Adrenal gland (tissue), 12 donors: ENCODE measurements around the gene RFPL1. TPM values are rescaled to one million over a fixed set of nuclear protein-coding genes. Genes with fewer than 3 reads are reported as not detected.

Experiments used
- DNase-seq, 7 donors: peaks; one replicate each; pipeline ENCODE4 v3.0.0-alpha.2; 2019 to 2020
- H3K27ac ChIP-seq, 5 donors: fragments of 200-600 bp; sonication (generic) in 4 of 5; 1 replicate in 3 of 5; 2 replicates in 2 of 5; pipeline versions ENCODE4 v1.5.1 to v1.8.0; 2016 to 2020; ENCODE audit warnings: mild to moderate bottlenecking in 1 of 5
- H3K27me3 ChIP-seq: fragments of 200-600 bp; 2 replicates; pipeline ENCODE4 v1.8.0; 2021
- H3K36me3 ChIP-seq, 2 donors: fragments of 200-600 bp; replicated peaks in 1 of 2; 1 replicate in 1 of 2; 2 replicates in 1 of 2; pipeline versions ENCODE4 v1.5.1 to v1.8.0; 2018 to 2022
- H3K4me1 ChIP-seq, 2 donors: fragments of 200-600 bp; replicated peaks in 1 of 2; 1 replicate in 1 of 2; 2 replicates in 1 of 2; pipeline versions ENCODE4 v1.5.1 to v1.8.0; 2018 to 2021
- H3K4me3 ChIP-seq, 4 donors: fragments of 200-600 bp; sonication (generic) in 3 of 4; one replicate each; pipeline ENCODE4 v1.5.1; 2016 to 2018
- H3K9me3 ChIP-seq, 3 donors: fragments of 200-600 bp; sonication (generic) in 1 of 3; replicated peaks in 1 of 3; 1 replicate in 2 of 3; 2 replicates in 1 of 3; pipeline versions ENCODE4 v1.5.1 to v1.8.0; 2016 to 2021
- CTCF ChIP-seq, 6 experiments: fragments of 450-650 bp in 4 of 6; fragments of 200-600 bp in 2 of 6; sonication (generic) in 1 of 6; IDR thresholded peaks; 1 replicate in 5 of 6; 2 replicates in 1 of 6; pipeline versions ENCODE4 v1.5.1 to v1.8.0; 2016 to 2021; ENCODE audit warnings: antibody characterized with exemption in 6 of 6, mild to moderate bottlenecking in 2 of 6, moderate library complexity in 1 of 6
- POLR2A ChIP-seq, 2 donors: fragments of 450-650 bp; IDR thresholded peaks; one replicate each; pipeline ENCODE4 v1.6.1; 2017; ENCODE audit warnings: antibody characterized with exemption in 2 of 2, mild to moderate bottlenecking in 2 of 2, moderate library complexity in 1 of 2
- WGBS, 4 donors: extraction: QIAGEN DNeasy Blood & Tissue Kit in 2 of 4; methylation state at CpG; one replicate each; pipeline versions ENCODE4 v1.1.5 to v1.1.7; 2013 to 2017; 5-methylcytosine and 5-hydroxymethylcytosine counted together
- intact Hi-C, 2 donors: fragments of 100-400 bp; cut with DNase I; formaldehyde crosslinking; loops; one replicate each; pipeline versions ENCODE4 v1.14.1 to v1.15.0; 2022 to 2023
- polyA plus RNA-seq, 3 donors: library from polyadenylated mRNA; stranded (reverse); fragments of 200-250 nt in 2 of 3; fragments of 350-450 nt in 1 of 3; fragmentation: Illumina TruSeq in 1 of 3; extraction: RNeasy Lipid Tissue Mini Kit (QIAGEN cat#74804) in 1 of 3; gene quantifications; one replicate each; pipeline ENCODE4 v1.2.3, GENCODE V29; 2013 to 2014
- total RNA-seq, 9 donors: library from RNA; depleted of rRNA in 4 of 9; stranded (reverse); fragments of >200 nt in 4 of 9; fragments of 120-200 nt in 1 of 9; fragmentation: NEBNext Ultra II Directional in 1 of 9; extraction: Animal tissue kit (Norgen Biotek cat#: 25700) in 1 of 9; gene quantifications; one replicate each; pipeline versions ENCODE4 v1.1.0 to v1.2.4, GENCODE V29; 2013 to 2023
- donor health status: healthy with polysubstance abuse.
- donor health status: Bipolar disorder and iron deficiency.
- donor health status: DM: yes; HTN: yes; CAD: no.
- donor health status: DM: no; HTN: no; CAD: no.
- donor health status: DM: no; HTN: no; CAD: no.
- donor health status: DM: yes; HTN: yes; CAD: no.

Gene RFPL1
- total and polyA plus RNA-seq, 12 donors: not detected

GRCh38 chr22:29475550-29475949 lies 37.2 kb downstream of the RFPL1 start:
- Histone ChIP-seq H3K27me3 (no peaks in the 10 kb centered on the region), H3K9me3 (no peaks in the 10 kb centered on the region), H3K27ac (no peak overlapping the region), H3K4me1 (peaks cover 20% of the 10 kb centered on the region in 2 donors), H3K36me3 (peaks cover 0 to 10% of the 10 kb centered on the region in 2 donors), H3K4me3 (no peak overlapping the region)
- no peak for DNase-seq
- intact Hi-C loops: no loop called here
- no peak for TF ChIP-seq POLR2A (IDR thresholded peaks at IDR 0.05)
- no peak for TF ChIP-seq CTCF (IDR thresholded peaks at IDR 0.05)
- 82 to 95% (median 90%) methylated on average over 6 to 8 of the region's 8 CpGs for WGBS, 4 donors

- H3K9me3 ChIP-seq: no peaks in the 10 kb centered on the region
- H3K27me3 ChIP-seq: no peaks in the 10 kb centered on the region
- TF ChIP-seq POLR2A (IDR thresholded peaks at IDR 0.05): no peak
- TF ChIP-seq CTCF (IDR thresholded peaks at IDR 0.05): no peak
- H3K36me3 ChIP-seq: peaks cover 0 to 10% of the 10 kb centered on the region in 2 donors
- peaks cover 24 to 26% of the 10 kb centered on the region in 2 donors for H3K4me1 ChIP-seq
- 64 to 81% (median 77%) methylated on average over 6 of the region's 6 CpGs for WGBS, 4 donors
- no peak for DNase-seq
- H3K4me3 ChIP-seq: no peak overlapping the region
- intact Hi-C loops: no loop called here
- no peak overlapping the region for H3K27ac ChIP-seq
These were observed 37.7 kb downstream of the RFPL1 start for GRCh38 chr22:29476116-29476515.

GRCh38 chr22:29477723-29478318 lies 39.4 kb downstream of the RFPL1 start:
- intact Hi-C loops: no loop called here
- Histone ChIP-seq H3K9me3 (no peaks in the 10 kb centered on the region), H3K36me3 (no peaks in the 10 kb centered on the region), H3K4me3 (no peak overlapping the region), H3K4me1 (peaks cover 39 to 41% of the 10 kb centered on the region in 2 donors), H3K27ac (peak overlapping the region in 2 of 5 donors; percentile 0 to 10), H3K27me3 (no peaks in the 10 kb centered on the region)
- 24 to 53% (median 43%) methylated on average over 4 of the region's 4 CpGs for WGBS, 4 donors
- TF ChIP-seq POLR2A (IDR thresholded peaks at IDR 0.05) (no peak), CTCF (IDR thresholded peaks at IDR 0.05) (no peak)
- DNase-seq: peak in 2 of 7 donors; percentile 29 to 58

GRCh38 chr22:29478326-29479276 lies 40.2 kb downstream of the RFPL1 start:
- Histone ChIP-seq H3K4me1 (peaks cover 42 to 46% of the 10 kb centered on the region in 2 donors), H3K36me3 (no peaks in the 10 kb centered on the region), H3K4me3 (no peak overlapping the region), H3K27me3 (no peaks in the 10 kb centered on the region), H3K9me3 (no peaks in the 10 kb centered on the region), H3K27ac (peak overlapping the region in 1 of 5 donors; percentile 10)
- DNase-seq: peak; percentile 47 to 68 (median 51)
- intact Hi-C loops: no loop called here
- TF ChIP-seq CTCF (IDR thresholded peaks at IDR 0.05) (no peak), POLR2A (IDR thresholded peaks at IDR 0.05) (no peak)
- 24 to 30% (median 26%) methylated on average over 14 to 21 of the region's 21 CpGs for WGBS, 4 donors
